ENCODE results near the gene FLII. TPM values are rescaled to one million over a fixed set of nuclear protein-coding genes. Genes with fewer than 3 reads are reported as not detected.

Gene FLII
- total and polyA plus RNA-seq, 2 donors (not counting 1 experiment from before 2014, with no cell fraction given) = 199 to 395 TPM

DNA sequence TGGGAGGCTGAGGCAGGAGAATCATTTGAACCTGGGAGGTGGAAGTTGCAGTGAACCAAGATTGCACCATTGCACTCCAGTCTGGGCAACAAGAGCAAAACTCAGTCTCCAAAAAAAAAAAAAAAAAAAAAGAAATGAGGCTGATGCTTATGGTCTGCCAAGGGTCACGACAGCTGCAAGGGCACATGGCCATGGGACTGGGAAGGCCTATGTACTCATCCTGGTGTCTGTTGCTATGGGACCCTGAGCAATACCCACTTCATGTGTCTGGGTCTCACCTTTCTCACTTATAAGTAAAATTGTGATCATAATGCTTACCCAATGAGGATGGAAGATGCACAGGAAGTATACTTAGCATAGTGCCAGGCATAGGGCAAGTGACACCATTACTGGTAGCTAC lies 18.5 kb upstream of the FLII start:
- Histone ChIP-seq H3K4me3 (replicated peaks in 1 of 4; ENCODE audit: control extremely low read depth in 1 of 4, insufficient read depth in 1 of 4, low read depth in 3 of 4, low read length in 4 of 4) (no peak overlapping the region), H4K20me1 (ENCODE audit: control insufficient read depth, extremely low read depth, insufficient read depth, low read length) (no peaks in the 10 kb centered on the region), H3K27me3 (ENCODE audit: control insufficient read depth, insufficient read depth, low read length) (no peaks in the 10 kb centered on the region), H2AFZ (ENCODE audit: low read length) (no peak overlapping the region), H3K36me3 (ENCODE audit: control insufficient read depth, insufficient read depth, low read length) (peaks cover 30% of the 10 kb centered on the region), H3K79me2 (ENCODE audit: control insufficient read depth, insufficient read depth, low read length) (no peaks in the 10 kb centered on the region), H3K4me2 (ENCODE audit: extremely low read depth, insufficient read depth, low read length) (no peak overlapping the region), H3K9ac (ENCODE audit: insufficient read depth, low read length) (no peak overlapping the region), H3K9me3 (ENCODE audit: control insufficient read depth, insufficient read depth, low read depth, low read length) (no peaks in the 10 kb centered on the region), H3K27ac (ENCODE audit: insufficient read depth, low read length) (no peak overlapping the region), H3K4me1 (ENCODE audit: control insufficient read depth, extremely low read depth, insufficient read depth, low read length) (peaks cover 2% of the 10 kb centered on the region)
- DNase-seq (ENCODE audit: low read depth in 2 of 2) = no peak
- TF ChIP-seq CTCF (conservative IDR thresholded peaks at IDR 0.05 in 1 of 2, IDR thresholded peaks at IDR 0.05 in 1 of 2; ENCODE audit: low read depth in 1 of 2, low read length in 2 of 2) = no peak
- no peak for TF ChIP-seq EZH2 (IDR thresholded peaks at IDR 0.05; ENCODE audit: low read length, missing control alignments)

DNA sequence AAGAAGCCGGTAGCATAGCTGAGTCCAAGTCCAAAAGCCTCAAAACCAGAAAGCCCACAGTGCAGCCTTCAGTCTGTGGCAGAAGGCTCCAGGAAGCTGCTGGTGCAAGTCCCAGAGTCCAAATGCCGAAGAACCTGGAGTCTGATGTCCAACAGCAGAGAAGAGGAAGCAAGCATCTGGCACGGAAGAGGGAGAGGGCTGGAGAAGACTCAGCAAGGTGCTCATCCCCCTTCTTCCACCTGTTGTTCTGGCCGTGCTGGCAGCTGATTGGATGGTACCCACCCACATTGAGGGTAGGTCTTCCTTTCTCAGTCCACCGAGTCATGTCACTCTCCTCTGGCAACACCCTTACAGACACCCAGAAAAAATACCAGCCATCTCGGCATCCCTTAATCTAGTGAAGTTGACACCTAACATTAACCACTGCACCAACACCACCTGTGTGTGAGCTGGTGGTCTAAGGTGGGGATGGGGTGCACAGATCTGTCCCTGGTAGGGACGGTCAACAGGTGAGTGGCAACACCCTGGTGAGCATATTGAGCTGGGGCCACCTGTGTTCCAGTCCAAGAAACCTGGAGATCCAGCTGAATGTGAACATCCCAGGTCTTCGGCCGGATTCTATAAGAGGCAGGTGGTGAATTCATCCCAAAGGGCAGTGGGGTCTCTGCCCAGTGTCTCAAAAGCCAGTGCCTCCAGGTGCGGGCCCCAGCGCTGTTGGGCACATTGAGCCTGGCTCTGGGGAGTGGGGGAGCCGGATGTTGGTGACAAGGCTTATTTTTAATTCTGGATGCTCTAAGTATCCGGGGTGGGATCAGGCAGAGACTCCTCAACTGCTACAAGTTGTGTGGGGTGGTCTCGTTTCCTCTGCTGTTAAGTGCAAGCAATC lies 11.8 kb upstream of the FLII start:
- Histone ChIP-seq H3K27me3 (ENCODE audit: control insufficient read depth, insufficient read depth, low read length) (no peaks in the 10 kb centered on the region), H3K27ac (ENCODE audit: insufficient read depth, low read length) (no peak overlapping the region), H3K79me2 (ENCODE audit: control insufficient read depth, insufficient read depth, low read length) (no peaks in the 10 kb centered on the region), H4K20me1 (ENCODE audit: control insufficient read depth, extremely low read depth, insufficient read depth, low read length) (no peaks in the 10 kb centered on the region), H3K4me3 (replicated peaks in 1 of 4; ENCODE audit: control extremely low read depth in 1 of 4, insufficient read depth in 1 of 4, low read depth in 3 of 4, low read length in 4 of 4) (no peak overlapping the region), H3K9ac (ENCODE audit: insufficient read depth, low read length) (no peak overlapping the region), H2AFZ (ENCODE audit: low read length) (no peak overlapping the region), H3K36me3 (ENCODE audit: control insufficient read depth, insufficient read depth, low read length) (peaks cover 12% of the 10 kb centered on the region), H3K4me1 (ENCODE audit: control insufficient read depth, extremely low read depth, insufficient read depth, low read length) (peaks cover 3% of the 10 kb centered on the region), H3K9me3 (ENCODE audit: control insufficient read depth, insufficient read depth, low read depth, low read length) (no peaks in the 10 kb centered on the region), H3K4me2 (ENCODE audit: extremely low read depth, insufficient read depth, low read length) (no peak overlapping the region)
- no peak for TF ChIP-seq EZH2 (IDR thresholded peaks at IDR 0.05; ENCODE audit: low read length, missing control alignments)
- no peak for TF ChIP-seq CTCF (conservative IDR thresholded peaks at IDR 0.05 in 1 of 2, IDR thresholded peaks at IDR 0.05 in 1 of 2; ENCODE audit: low read depth in 1 of 2, low read length in 2 of 2)
- DNase-seq (ENCODE audit: low read depth in 2 of 2) = no peak

DNA sequence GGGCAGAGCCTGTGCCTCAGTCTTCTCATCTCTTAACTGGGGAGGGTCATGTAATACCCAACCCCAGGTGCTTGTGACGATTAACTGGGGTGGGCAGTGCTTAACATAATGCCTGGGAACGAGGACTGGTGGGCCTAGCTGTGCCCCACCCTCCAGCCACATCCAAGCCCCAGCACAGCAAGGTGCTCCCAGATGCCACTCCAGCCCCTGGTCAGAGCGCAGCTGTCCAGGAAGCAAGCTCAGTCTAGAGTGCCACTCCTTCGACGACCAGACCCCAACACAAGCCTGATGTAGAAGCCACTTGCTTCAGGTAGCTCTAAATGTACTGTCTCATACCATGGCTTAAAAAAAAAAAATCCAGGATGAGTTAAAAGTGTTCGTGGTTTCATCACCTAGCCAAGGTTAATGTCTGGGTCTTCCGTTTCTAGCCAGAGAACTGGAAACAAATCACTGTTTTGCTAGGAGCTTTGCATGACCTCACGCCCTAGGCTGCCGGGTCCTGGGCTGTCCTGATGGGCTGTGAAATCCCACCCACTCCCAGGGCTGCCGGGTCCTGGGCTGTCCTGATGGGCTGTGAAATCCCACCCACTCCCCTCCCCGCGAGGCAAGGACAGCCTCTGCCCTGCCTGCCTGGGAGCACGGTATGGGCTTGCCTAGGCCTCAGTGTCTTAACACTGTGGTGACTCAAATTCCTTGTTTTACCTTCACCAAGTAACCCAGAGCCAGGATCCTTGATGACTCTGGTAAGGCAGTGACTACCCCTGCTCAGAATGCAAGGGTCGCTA lies 9.6 kb upstream of the FLII start:
- Histone ChIP-seq H3K79me2 (ENCODE audit: control insufficient read depth, insufficient read depth, low read length) (no peaks in the 10 kb centered on the region), H3K4me1 (ENCODE audit: control insufficient read depth, extremely low read depth, insufficient read depth, low read length) (peaks cover 3% of the 10 kb centered on the region), H3K9ac (ENCODE audit: insufficient read depth, low read length) (no peak overlapping the region), H3K27me3 (ENCODE audit: control insufficient read depth, insufficient read depth, low read length) (no peaks in the 10 kb centered on the region), H4K20me1 (ENCODE audit: control insufficient read depth, extremely low read depth, insufficient read depth, low read length) (no peaks in the 10 kb centered on the region), H3K36me3 (ENCODE audit: control insufficient read depth, insufficient read depth, low read length) (peaks cover 13% of the 10 kb centered on the region), H3K27ac (ENCODE audit: insufficient read depth, low read length) (peak overlapping the region; percentile 20), H3K9me3 (ENCODE audit: control insufficient read depth, insufficient read depth, low read depth, low read length) (no peaks in the 10 kb centered on the region), H3K4me2 (ENCODE audit: extremely low read depth, insufficient read depth, low read length) (no peak overlapping the region), H2AFZ (ENCODE audit: low read length) (no peak overlapping the region), H3K4me3 (replicated peaks in 1 of 4; ENCODE audit: control extremely low read depth in 1 of 4, insufficient read depth in 1 of 4, low read depth in 3 of 4, low read length in 4 of 4) (no peak overlapping the region)
- TF ChIP-seq CTCF (conservative IDR thresholded peaks at IDR 0.05 in 1 of 2, IDR thresholded peaks at IDR 0.05 in 1 of 2; ENCODE audit: low read depth in 1 of 2, low read length in 2 of 2) = no peak
- no peak for TF ChIP-seq EZH2 (IDR thresholded peaks at IDR 0.05; ENCODE audit: low read length, missing control alignments)
- peak in 1 of 2 donors; percentile 39 for DNase-seq (ENCODE audit: low read depth in 2 of 2)

All from fibroblast of lung (primary cell).